Activated CD4-positive, alpha-beta T cell treated with anti-CD3 and anti-CD28 coated beads, Interleukin-2, amount 50 U/mL, for 4 hours (primary cell): ENCODE results near the gene C3orf52.

ENCODE experiments used
- DNase-seq, 2 experiments: peaks; one replicate each; pipeline ENCODE4 v3.0.0-alpha.2; 2020

C3orf52 gene

DNA sequence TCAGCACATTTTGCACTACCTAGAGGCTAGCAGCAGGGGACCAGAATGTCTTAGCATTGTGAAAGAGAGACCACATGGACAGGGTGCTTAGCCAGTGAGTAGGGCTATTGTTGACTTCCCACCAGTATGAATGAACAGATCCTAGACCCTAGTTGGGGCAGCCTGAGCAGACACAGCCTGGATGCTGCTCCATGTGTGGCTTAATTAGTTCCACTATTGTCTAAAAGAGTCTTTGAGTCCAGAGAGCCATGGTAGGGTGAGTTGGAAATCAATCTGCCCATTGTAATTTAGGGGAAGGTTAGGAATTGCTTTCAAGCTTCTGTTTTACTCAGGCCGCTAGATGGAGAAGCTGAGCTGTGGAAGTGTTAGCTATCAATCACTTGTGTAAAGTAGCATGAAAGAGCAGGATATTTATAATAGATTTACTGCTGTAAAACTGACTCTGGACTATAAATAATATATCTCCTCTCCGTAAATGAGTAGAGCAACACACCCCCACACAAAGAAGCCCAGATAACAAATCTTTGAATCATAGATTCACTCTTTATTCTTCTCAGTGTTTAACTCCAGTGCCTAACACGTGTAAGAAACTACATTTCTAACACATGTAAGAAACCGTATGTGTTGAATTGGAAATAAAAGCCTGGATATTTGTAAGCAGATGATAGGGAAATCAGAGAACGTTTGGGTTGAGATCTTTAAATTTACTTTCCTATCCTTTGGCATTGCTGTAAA is 50.9 kb downstream of the C3orf52 start:
- peak; percentile 27 to 38 for DNase-seq

DNA sequence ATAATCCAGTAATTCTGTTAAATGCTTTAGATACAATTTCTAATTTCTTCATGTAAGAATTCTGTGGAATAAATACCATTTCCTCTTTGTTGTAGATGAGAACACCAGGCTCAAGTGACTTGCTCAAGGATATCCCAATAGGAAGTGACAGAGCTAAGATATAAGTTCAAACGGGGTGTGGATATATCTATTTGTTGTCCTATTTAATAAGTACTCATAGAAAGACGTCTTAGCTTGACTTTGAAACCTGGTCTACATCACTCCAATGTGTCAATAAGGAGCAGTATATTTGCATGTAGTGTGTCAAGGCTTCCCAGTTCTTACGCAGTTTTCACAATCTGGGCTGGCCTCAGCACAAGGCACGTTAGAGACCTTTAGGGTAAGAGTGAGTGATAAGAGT is 51.6 kb downstream of the C3orf52 start:
- no peak for DNase-seq

DNA sequence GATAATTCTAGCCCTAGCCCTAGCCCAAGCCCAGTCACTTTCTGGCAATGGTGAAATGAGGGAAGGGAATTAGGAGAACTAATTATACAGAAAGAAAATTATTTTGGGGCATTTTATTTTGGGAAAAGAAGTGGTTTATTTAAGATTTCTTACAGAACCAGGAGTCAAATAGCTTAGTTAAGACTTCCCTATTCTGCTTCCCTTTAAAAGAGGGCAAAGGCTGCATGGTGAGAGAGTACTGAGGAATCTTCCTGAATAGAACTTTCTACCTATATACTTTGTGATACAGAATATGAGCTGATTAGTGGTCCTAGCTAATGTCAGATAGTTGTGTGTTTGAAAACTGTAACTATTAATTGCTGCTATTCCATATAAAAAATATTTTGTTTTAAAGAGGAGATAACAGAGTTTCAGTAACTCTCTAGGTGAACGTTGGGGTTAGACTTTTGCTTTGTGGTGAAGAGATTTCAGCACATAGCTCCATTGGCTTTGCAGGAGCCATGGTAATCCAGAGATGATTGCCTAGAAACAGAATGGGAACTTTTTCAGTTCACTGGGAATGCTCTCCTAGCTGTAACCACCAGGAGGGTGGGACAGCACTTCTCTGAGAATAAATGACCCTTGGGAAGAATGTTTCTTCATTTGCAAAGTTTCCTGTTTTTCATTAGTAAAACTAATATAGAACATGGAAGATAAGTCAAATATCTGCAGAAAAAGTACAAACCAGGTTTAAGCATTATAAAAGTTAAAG is 52.2 kb downstream of the C3orf52 start:
- DNase-seq, result no peak

DNA sequence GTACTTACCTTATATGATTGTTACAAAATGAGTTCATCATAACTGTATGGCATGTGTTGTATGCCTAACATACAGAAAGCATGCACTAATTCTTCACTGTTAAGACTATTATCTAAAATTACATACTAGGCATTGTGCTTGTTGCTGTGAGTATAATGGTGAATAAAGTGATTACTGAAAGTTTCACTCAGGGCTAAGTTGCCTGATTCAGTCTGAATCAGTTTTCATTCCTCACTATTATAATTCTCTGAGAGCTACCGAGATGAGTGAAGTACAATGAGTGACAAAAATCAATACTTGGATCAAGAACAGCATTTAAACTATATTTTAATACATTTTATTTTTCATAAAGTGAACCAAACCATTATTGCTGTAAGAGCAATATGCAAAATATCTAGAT is 54.4 kb downstream of the C3orf52 start:
- no peak for DNase-seq

DNA sequence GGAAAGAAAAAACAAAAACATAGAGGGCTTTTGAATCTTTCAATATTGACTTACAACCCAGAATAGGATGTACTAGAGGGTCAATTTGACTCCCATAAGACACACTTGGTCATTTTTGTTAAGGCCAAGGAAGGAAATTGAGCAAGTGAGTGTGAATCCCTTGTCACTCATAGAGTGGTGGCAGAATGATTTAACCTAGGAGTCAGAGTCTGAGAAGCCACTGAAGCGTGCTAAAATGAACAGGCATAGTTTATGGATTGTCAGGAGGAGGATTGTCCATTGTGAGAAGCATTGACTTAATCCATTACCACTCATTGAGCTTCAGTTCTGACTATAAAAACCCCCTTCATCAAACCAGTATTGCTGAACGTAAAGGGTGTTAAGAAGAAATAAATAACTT is 55.1 kb downstream of the C3orf52 start:
- no peak for DNase-seq

DNA sequence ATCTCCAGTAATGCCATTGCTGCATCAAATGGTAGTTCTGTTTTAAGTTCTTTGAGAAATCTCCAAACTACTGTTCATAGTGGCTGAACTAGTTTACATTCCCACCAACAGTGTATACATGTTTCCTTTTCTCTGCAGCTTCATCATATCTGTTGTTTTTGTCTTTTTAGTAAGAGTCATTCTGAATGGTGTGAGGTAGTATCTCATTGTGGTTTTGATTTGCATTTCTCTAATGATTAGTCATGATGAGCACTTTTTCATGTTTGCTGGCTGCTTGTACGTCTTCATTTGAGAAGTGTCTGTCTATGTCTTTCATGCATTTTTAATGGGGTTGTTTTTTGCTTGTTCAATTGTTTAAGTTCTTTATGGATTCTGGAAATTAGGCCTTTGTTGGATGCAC is 57.1 kb downstream of the C3orf52 start:
- no peak for DNase-seq

DNA sequence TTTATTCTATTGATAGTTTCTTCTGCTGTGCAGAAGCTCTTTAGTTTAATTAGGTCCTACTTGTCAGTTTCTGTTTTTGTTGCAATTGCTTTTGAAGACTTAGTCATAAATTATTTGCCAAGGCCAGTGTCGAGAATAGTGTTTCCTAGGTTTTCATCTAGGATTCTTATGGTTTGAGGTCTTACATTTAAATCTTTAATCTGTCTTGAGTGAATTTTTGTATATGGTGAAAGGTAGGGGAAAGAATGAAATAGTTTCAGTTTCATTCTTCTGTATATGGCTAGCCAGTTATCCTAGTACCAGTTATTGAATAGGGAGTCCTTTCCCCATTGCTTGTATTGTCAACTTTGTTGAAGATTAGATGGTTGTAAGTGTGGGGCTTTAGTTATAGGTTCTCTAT is 57.5 kb downstream of the C3orf52 start:
- no peak for DNase-seq

DNA sequence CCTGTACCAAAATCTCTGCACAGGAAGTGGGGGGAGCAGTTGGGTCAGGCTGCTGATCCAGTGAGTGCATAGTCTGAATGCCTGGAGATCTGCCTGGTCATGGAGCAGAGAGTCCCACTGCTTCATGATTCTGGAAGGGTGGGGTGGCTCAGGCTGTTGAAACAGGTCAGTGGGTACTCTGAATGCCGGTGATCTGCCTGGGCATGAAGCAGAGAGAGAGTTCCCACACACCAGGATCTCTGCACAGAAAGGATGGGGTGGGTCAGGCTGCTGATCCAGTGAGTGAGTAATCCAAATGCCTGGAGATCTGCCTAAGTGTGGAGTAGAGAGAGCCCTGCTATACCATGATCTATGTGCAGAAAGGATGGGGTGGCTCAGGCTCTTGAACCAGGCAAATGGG is 62.9 kb downstream of the C3orf52 start:
- DNase-seq, result no peak

DNA sequence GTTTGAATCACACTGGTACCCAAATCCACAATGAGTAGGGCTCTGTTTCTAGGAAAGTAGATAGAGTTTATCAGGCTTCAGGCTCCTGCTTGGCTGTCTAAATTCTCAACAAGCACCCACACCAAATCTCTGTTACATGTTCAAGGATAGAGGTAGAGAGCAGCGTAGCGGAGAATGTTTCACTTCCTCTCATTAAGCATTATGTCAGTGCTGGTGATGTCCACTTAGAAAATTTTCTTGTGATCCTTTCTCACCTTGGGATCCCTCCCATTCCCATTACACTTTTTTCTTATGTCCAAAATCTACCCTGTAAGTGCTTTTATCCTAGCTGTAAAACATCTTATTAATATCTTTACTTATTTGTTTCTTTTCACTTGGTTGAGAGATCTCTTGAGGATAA is 81.6 kb downstream of the C3orf52 start:
- DNase-seq, result no peak
